Astrocyte (in vitro differentiated cells and primary cell): Measurements from ENCODE around the gene TLCD1. TPM values are rescaled to one million over a fixed set of nuclear protein-coding genes. Genes with fewer than 3 reads are reported as not detected.

Experiments
- DNase-seq: peaks from one replicate; pipeline ENCODE4 v3.0.0-alpha.2; 2010; ENCODE audit warnings: low read depth
- FAIRE-seq: peaks from 2 replicates; lab custom pipeline; 2011; peaks lifted over from hg19 to GRCh38; lab: Jason Lieb, UNC
- H2AFZ ChIP-seq: 2 replicates; pipeline ENCODE4 v1.6.0; 2012; ENCODE audit warnings: low read depth, low read length, inconsistent platforms
- H3K27ac ChIP-seq: 2 replicates; pipeline ENCODE4 v1.5.1; 2011; ENCODE audit warnings: low read depth, low read length, inconsistent platforms
- H3K27me3 ChIP-seq: 2 replicates; pipeline ENCODE4 v1.6.0; 2011; ENCODE audit warnings: low read length, inconsistent platforms; ENCODE audit not compliant: insufficient read depth
- H3K36me3 ChIP-seq: 2 replicates; pipeline ENCODE4 v1.5.1; 2011; ENCODE audit warnings: low read length, inconsistent platforms; ENCODE audit not compliant: insufficient read depth
- H3K4me1 ChIP-seq: 2 replicates; pipeline ENCODE4 v1.5.1; 2011; ENCODE audit warnings: low read length, inconsistent platforms; ENCODE audit not compliant: insufficient read depth
- H3K4me2 ChIP-seq: 2 replicates; pipeline ENCODE4 v1.6.0; 2012; ENCODE audit warnings: low read length, inconsistent platforms
- H3K4me3 ChIP-seq: 2 replicates; pipeline ENCODE4 v1.5.1; 2011; ENCODE audit warnings: low read depth, mild to moderate bottlenecking, low read length, inconsistent platforms; ENCODE audit not compliant: insufficient read depth
- H3K79me2 ChIP-seq: 2 replicates; pipeline ENCODE4 v1.6.0; 2012; ENCODE audit warnings: mild to moderate bottlenecking, low read length, inconsistent platforms; ENCODE audit not compliant: insufficient read depth
- H3K9ac ChIP-seq: 2 replicates; pipeline ENCODE4 v1.6.0; 2012; ENCODE audit warnings: mild to moderate bottlenecking, low read length, inconsistent platforms
- H3K9me3 ChIP-seq: 2 replicates; pipeline ENCODE4 v1.5.1; 2012; ENCODE audit warnings: low read depth, mild to moderate bottlenecking, low read length, inconsistent platforms; ENCODE audit not compliant: insufficient read depth
- H4K20me1 ChIP-seq: 2 replicates; pipeline ENCODE4 v1.6.0; 2012; ENCODE audit warnings: low read length, inconsistent platforms; ENCODE audit not compliant: insufficient read depth
- H3K27ac Mint-ChIP-seq: one replicate; pipeline ENCODE4 v1.8.0; 2021; ENCODE audit warnings: mild to moderate bottlenecking, mixed read lengths; ENCODE audit not compliant: unreplicated experiment
- H3K27me3 Mint-ChIP-seq: one replicate; pipeline ENCODE4 v1.8.0; 2021; ENCODE audit warnings: low read depth, mixed read lengths; ENCODE audit not compliant: unreplicated experiment
- H3K36me3 Mint-ChIP-seq: one replicate; pipeline ENCODE4 v1.8.0; 2021; ENCODE audit warnings: low read depth, mixed read lengths; ENCODE audit not compliant: unreplicated experiment
- H3K4me1 Mint-ChIP-seq: one replicate; pipeline ENCODE4 v1.8.0; 2021; ENCODE audit warnings: low read depth, mixed read lengths; ENCODE audit not compliant: unreplicated experiment
- H3K4me3 Mint-ChIP-seq: one replicate; pipeline ENCODE4 v1.8.0; 2021; ENCODE audit warnings: mild to moderate bottlenecking, moderate library complexity, mixed read lengths; ENCODE audit not compliant: unreplicated experiment
- H3K9me3 Mint-ChIP-seq: one replicate; pipeline ENCODE4 v1.8.0; 2021; ENCODE audit warnings: mild to moderate bottlenecking, mixed read lengths; ENCODE audit not compliant: unreplicated experiment
- EZH2 ChIP-seq: IDR thresholded peaks from 2 replicates; pipeline ENCODE4 v1.6.1; 2012; ENCODE audit warnings: mild to moderate bottlenecking, low read length, inconsistent platforms; ENCODE audit not compliant: insufficient read depth
- total RNA-seq: library from RNA; stranded (reverse); gene quantifications from 2 replicates; pipeline ENCODE4 v1.2.1, GENCODE V29; 2021
- TF ChIP-seq, protein P1 (sequence below): IDR thresholded peaks from 2 replicates; pipeline ENCODE4 v1.5.1; 2011; ENCODE audit warnings: low read depth, mild to moderate bottlenecking, inconsistent platforms, low read length, moderate library complexity; ENCODE audit not compliant: insufficient read depth

Gene TLCD1
- total RNA-seq, 1 donor from 2014 or later: 25.1 TPM

DNA sequence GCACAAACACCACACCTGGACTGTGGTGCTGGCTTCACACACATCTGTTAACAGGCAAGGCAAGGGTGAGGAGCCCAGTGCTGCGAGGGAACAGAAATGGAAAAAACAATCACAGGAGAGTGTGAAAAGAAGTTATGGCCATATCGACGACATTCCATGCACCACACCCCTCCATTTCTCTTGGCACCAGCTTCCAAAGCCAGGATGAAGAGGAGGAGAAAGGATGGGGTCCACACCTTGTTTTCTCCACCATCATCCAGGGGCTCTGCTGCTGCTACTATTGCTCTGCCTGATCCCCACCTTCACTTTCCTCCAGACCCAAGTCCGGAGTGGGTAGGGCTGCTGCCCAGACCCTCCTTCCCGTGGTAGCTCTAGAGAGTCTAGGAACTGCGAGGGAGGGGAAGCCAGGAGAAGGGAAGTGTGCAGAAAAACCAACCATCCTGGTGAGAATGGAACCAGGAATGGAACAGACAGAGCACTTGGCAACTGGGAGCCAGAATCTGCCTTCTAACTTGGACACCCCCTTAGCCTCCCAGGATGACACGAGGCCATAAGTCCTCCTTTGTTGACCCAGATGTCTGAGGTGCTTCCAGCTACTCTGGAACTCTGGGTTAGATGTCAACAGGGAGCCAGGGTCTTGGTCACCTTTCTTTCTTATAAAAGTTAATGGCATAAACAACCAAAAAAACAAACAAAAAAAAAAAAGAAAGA lies 13.2 kb downstream of the TLCD1 start:
- DNase-seq (no peak), FAIRE-seq (no peak)
- Mint-ChIP-seq H3K36me3 (peaks cover 24% of the 10 kb centered on the region), H3K4me3 (peak overlapping the region; percentile 84), H3K27me3 (no peaks in the 10 kb centered on the region), H3K9me3 (no peaks in the 10 kb centered on the region), H3K27ac (no peak overlapping the region), H3K4me1 (peaks cover 17% of the 10 kb centered on the region)
- H3K79me2 ChIP-seq: peaks cover 38% of the 10 kb centered on the region
- H3K4me3 ChIP-seq: no peak overlapping the region
- H3K9ac ChIP-seq: no peak overlapping the region
- H3K4me2 ChIP-seq: peak overlapping the region; percentile 86
- no peak overlapping the region for H3K27ac ChIP-seq
- H3K36me3 ChIP-seq: peaks cover 16% of the 10 kb centered on the region
- no peaks in the 10 kb centered on the region for H3K9me3 ChIP-seq
- no peak overlapping the region for H2AFZ ChIP-seq
- H3K27me3 ChIP-seq: no peaks in the 10 kb centered on the region
- H3K4me1 ChIP-seq: peaks cover 26% of the 10 kb centered on the region
- peaks cover 40% of the 10 kb centered on the region for H4K20me1 ChIP-seq
- TF ChIP-seq, protein P1, sequence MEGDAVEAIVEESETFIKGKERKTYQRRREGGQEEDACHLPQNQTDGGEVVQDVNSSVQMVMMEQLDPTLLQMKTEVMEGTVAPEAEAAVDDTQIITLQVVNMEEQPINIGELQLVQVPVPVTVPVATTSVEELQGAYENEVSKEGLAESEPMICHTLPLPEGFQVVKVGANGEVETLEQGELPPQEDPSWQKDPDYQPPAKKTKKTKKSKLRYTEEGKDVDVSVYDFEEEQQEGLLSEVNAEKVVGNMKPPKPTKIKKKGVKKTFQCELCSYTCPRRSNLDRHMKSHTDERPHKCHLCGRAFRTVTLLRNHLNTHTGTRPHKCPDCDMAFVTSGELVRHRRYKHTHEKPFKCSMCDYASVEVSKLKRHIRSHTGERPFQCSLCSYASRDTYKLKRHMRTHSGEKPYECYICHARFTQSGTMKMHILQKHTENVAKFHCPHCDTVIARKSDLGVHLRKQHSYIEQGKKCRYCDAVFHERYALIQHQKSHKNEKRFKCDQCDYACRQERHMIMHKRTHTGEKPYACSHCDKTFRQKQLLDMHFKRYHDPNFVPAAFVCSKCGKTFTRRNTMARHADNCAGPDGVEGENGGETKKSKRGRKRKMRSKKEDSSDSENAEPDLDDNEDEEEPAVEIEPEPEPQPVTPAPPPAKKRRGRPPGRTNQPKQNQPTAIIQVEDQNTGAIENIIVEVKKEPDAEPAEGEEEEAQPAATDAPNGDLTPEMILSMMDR: no peak
- no peak for TF ChIP-seq EZH2

DNA sequence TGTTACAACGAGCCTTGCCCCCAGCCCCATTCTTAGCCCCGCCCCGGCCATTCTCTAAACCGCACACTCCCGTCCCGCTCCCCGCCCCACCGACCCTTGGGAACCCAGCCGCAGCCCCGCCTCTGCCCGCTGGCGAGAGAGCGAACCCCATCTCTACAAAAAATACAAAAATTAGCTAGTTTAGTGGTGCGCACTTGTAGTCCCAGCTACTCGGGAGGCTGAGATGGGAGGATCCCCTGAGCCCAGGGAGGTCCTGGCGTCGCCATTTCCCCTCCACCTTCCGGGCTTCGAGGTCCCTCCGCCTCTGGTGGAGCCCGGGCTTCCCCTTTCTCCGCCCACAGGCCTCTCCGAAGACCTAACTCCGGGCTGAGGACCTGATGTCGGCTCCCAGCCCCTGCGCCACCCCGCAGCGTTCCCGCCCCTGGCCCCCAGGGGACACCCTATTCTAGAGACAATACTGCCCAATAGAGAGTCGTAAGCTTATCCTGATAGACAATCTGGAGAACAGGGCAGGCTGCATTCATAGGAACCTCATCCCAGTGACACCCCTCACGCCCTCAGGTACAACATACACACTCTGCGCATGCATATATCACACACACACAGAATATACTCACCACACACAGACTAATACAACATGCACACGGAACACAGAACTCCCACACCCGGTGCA lies 13.9 kb downstream of the TLCD1 start:
- Mint-ChIP-seq H3K4me3 (peak overlapping the region; percentile 84), H3K36me3 (peaks cover 25% of the 10 kb centered on the region), H3K27ac (peak overlapping the region; percentile 80), H3K9me3 (no peaks in the 10 kb centered on the region), H3K4me1 (peaks cover 17% of the 10 kb centered on the region), H3K27me3 (no peaks in the 10 kb centered on the region)
- peaks cover 34% of the 10 kb centered on the region for H3K79me2 ChIP-seq
- peaks cover 40% of the 10 kb centered on the region for H4K20me1 ChIP-seq
- H3K4me2 ChIP-seq: peak overlapping the region; percentile 86
- no peak overlapping the region for H3K27ac ChIP-seq
- H3K4me3 ChIP-seq: no peak overlapping the region
- H3K27me3 ChIP-seq: no peaks in the 10 kb centered on the region
- H3K4me1 ChIP-seq: peaks cover 25% of the 10 kb centered on the region
- TF ChIP-seq, protein P1: no peak
- no peak for TF ChIP-seq EZH2
- H3K9me3 ChIP-seq: no peaks in the 10 kb centered on the region
- FAIRE-seq (no peak), DNase-seq (no peak)
- H2AFZ ChIP-seq: no peak overlapping the region
- peak overlapping the region; percentile 81 for H3K9ac ChIP-seq
- peaks cover 16% of the 10 kb centered on the region for H3K36me3 ChIP-seq

DNA sequence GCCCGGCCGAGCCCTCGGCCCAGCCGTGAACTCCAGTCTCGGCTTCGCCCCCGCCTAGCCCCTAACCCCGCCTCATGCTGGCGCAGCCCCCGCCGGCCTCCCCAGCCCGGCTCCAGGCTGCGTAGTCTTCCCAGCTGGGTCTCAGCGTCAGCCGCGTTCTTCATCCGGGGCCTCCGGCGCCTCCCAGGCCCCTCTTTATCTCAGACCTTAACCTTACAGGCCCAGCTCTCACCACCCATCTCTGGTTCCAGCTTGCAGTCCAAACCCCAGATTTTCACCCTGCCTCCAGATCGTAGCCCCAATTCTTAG lies 14.4 kb downstream of the TLCD1 start, which contains the start of gene PROCA1:
Gene PROCA1, minus strand, starts transcription at position 166 of the 309 bp plus-strand sequence. CDS start 228 bp downstream, outside the sequence.
- FAIRE-seq: no peak
- Mint-ChIP-seq H3K27me3 (no peaks in the 10 kb centered on the region), H3K9me3 (no peaks in the 10 kb centered on the region), H3K27ac (peak within 1 kb of the TSS; percentile 80), H3K4me1 (peaks cover 17% of the 10 kb centered on the region), H3K36me3 (peaks cover 25% of the 10 kb centered on the region), H3K4me3 (peak within 1 kb of the TSS; percentile 91)
- Histone ChIP-seq H3K4me2 (peak within 1 kb of the TSS; percentile 86), H3K79me2 (peaks cover 29% of the 10 kb centered on the region), H3K36me3 (peaks cover 16% of the 10 kb centered on the region), H3K27me3 (no peaks in the 10 kb centered on the region), H3K27ac (peak within 1 kb of the TSS; percentile 82), H3K9me3 (no peaks in the 10 kb centered on the region), H3K4me3 (peak within 1 kb of the TSS; percentile 66), H3K4me1 (peaks cover 25% of the 10 kb centered on the region), H2AFZ (peak within 1 kb of the TSS; percentile 67), H4K20me1 (peaks cover 37% of the 10 kb centered on the region), H3K9ac (peak within 1 kb of the TSS; percentile 81)
- no peak for DNase-seq
- TF ChIP-seq, protein P1: no peak
- TF ChIP-seq EZH2: no peak
